Measurements from ENCODE around the gene SERPINA10. TPM values are rescaled to one million over a fixed set of nuclear protein-coding genes. Genes with fewer than 3 reads are reported as not detected.

Gene SERPINA10
- total RNA-seq, 4 donors from 2014 or later: 0.23 to 0.42 TPM; not detected in 2

DNA sequence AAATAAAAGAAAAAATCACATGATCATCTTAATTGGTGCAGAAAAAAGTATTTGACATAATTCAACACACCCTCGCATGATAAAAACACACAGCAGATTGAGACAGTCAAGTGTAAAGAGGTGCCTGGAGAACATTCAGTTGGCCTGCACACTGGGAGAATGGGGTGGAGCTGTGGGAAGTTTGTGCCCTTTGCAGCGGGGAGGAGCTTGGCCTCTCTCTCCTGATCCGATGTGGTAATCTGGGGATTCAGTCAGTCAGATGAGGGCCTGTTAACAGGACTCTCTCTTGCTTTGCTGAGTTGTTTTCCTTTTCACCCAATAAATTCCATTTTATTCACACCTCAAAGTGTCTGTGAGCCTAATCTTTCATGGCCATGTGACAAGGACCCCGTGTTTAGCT lies 24.2 kb upstream of the SERPINA10 start:
- Histone ChIP-seq H3K4me1 (no peaks in the 10 kb centered on the region), H3K27me3 (no peaks in the 10 kb centered on the region), H3K9me3 (no peaks in the 10 kb centered on the region), H3K36me3 (no peaks in the 10 kb centered on the region), H3K27ac (no peak overlapping the region), H3K4me3 (no peak overlapping the region)
- in situ Hi-C loops (cut with MboI; ENCODE audit: low sequenced_read_pairs in 4 of 4) (no loop called here), intact Hi-C loops (cut with DNase I; ENCODE audit: low total_unique reads) (no loop called here)
- TF ChIP-seq POLR2A (IDR thresholded peaks at IDR 0.05) (no peak), CTCF (IDR thresholded peaks at IDR 0.05 in 4 of 5, conservative IDR thresholded peaks at IDR 0.05 in 1 of 5) (no peak)
- DNase-seq (peak; percentile 12 to 28), ATAC-seq (no peak)

GRCh38 chr14:94316692-94317091 lies 23.6 kb upstream of the SERPINA10 start:
- no peak for TF ChIP-seq POLR2A (IDR thresholded peaks at IDR 0.05)
- no peak for TF ChIP-seq CTCF (IDR thresholded peaks at IDR 0.05 in 4 of 5, conservative IDR thresholded peaks at IDR 0.05 in 1 of 5)
- Histone ChIP-seq H3K4me1 (no peaks in the 10 kb centered on the region), H3K36me3 (no peaks in the 10 kb centered on the region), H3K4me3 (no peak overlapping the region), H3K9me3 (no peaks in the 10 kb centered on the region), H3K27me3 (no peaks in the 10 kb centered on the region), H3K27ac (no peak overlapping the region)
- no peak for DNase-seq
- in situ Hi-C loops (cut with MboI; ENCODE audit: low sequenced_read_pairs in 4 of 4) (no loop called here), intact Hi-C loops (cut with DNase I; ENCODE audit: low total_unique reads) (no loop called here)
- ATAC-seq: no peak

- ATAC-seq: no peak
- no peaks in the 10 kb centered on the region for H3K27me3 ChIP-seq
- H3K4me1 ChIP-seq: no peaks in the 10 kb centered on the region
- no peak for TF ChIP-seq POLR2A (IDR thresholded peaks at IDR 0.05)
- TF ChIP-seq CTCF (IDR thresholded peaks at IDR 0.05 in 4 of 5, conservative IDR thresholded peaks at IDR 0.05 in 1 of 5): no peak
- H3K4me3 ChIP-seq: no peak overlapping the region
- no peak overlapping the region for H3K27ac ChIP-seq
- intact Hi-C loops (cut with DNase I; ENCODE audit: low total_unique reads): no loop called here
- H3K36me3 ChIP-seq: no peaks in the 10 kb centered on the region
- no peak for DNase-seq
- H3K9me3 ChIP-seq: no peaks in the 10 kb centered on the region
- in situ Hi-C loops (cut with MboI; ENCODE audit: low sequenced_read_pairs in 4 of 4): no loop called here
Observed at GRCh38 chr14:94314890-94315289, 21.8 kb upstream of the SERPINA10 start.

GRCh38 chr14:94313991-94314655 lies 21.1 kb upstream of the SERPINA10 start:
- ATAC-seq: no peak
- Histone ChIP-seq H3K4me1 (no peaks in the 10 kb centered on the region), H3K36me3 (no peaks in the 10 kb centered on the region), H3K4me3 (no peak overlapping the region), H3K9me3 (no peaks in the 10 kb centered on the region), H3K27ac (no peak overlapping the region), H3K27me3 (no peaks in the 10 kb centered on the region)
- intact Hi-C loops (cut with DNase I; ENCODE audit: low total_unique reads) (no loop called here), in situ Hi-C loops (cut with MboI; ENCODE audit: low sequenced_read_pairs in 4 of 4) (no loop called here)
- DNase-seq: no peak
- TF ChIP-seq CTCF (IDR thresholded peaks at IDR 0.05 in 4 of 5, conservative IDR thresholded peaks at IDR 0.05 in 1 of 5) (no peak), POLR2A (IDR thresholded peaks at IDR 0.05) (no peak)
